ENCODE measurements around the gene MFSD6. TPM values are rescaled to one million over a fixed set of nuclear protein-coding genes. Genes with fewer than 3 reads are reported as not detected.
A peak's percentile ranks its signal among the peaks of the same experiment; 100 is the strongest.

Gene MFSD6
- total and polyA plus RNA-seq, 4 donors: 11.7 to 61.7 (median 37.4) TPM

DNA sequence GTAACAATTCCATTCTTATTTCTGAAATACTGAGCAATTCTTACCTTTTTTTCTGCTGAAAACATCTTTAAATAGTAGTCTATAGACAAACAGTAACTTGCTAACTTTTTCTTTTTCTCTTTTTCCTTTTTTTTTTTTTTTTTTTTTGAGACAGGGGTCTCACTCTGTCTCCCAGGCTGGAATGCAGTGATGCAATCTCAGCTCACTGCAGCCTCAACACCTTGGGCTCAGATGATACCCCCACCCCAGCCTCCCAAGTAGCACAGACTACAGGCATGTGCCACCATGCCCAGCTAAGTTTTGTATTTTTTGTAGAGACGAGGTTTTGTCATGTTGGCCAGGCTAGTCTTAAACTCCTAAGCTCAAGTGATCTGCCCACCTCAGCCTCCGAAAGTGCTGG, 42.2 kb downstream of the MFSD6 start:
- Histone ChIP-seq H3K27me3 (ENCODE audit: control insufficient read depth in 3 of 3, insufficient read depth in 3 of 3, low read length in 2 of 3) (no peaks in the 10 kb centered on the region), H3K4me1 (ENCODE audit: control insufficient read depth in 5 of 5, insufficient read depth in 5 of 5, low read length in 5 of 5) (peaks cover 0 to 9% (median 6%) of the 10 kb centered on the region in 5 donors), H3K36me3 (ENCODE audit: control insufficient read depth in 4 of 4, insufficient read depth in 4 of 4, low read length in 4 of 4) (peaks cover 0 to 3% (median under 1%) of the 10 kb centered on the region in 4 donors), H3K4me3 (no peak overlapping the region), H3K27ac (ENCODE audit: low read depth in 1 of 2, low read length in 1 of 2) (no peak overlapping the region), H3K9me3 (ENCODE audit: control insufficient read depth in 4 of 4, insufficient read depth in 3 of 4, low read length in 3 of 4) (no peaks in the 10 kb centered on the region), H3K9ac (ENCODE audit: insufficient read depth in 1 of 2, low read length in 2 of 2) (no peak overlapping the region)
- ATAC-seq (ENCODE audit: insufficient read depth, low FRiP score): no peak
- TF ChIP-seq, protein P1, sequence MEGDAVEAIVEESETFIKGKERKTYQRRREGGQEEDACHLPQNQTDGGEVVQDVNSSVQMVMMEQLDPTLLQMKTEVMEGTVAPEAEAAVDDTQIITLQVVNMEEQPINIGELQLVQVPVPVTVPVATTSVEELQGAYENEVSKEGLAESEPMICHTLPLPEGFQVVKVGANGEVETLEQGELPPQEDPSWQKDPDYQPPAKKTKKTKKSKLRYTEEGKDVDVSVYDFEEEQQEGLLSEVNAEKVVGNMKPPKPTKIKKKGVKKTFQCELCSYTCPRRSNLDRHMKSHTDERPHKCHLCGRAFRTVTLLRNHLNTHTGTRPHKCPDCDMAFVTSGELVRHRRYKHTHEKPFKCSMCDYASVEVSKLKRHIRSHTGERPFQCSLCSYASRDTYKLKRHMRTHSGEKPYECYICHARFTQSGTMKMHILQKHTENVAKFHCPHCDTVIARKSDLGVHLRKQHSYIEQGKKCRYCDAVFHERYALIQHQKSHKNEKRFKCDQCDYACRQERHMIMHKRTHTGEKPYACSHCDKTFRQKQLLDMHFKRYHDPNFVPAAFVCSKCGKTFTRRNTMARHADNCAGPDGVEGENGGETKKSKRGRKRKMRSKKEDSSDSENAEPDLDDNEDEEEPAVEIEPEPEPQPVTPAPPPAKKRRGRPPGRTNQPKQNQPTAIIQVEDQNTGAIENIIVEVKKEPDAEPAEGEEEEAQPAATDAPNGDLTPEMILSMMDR (IDR thresholded peaks at IDR 0.05; ENCODE audit: control extremely low read depth, extremely low read depth): no peak
- 98 to 100% methylated on average over 2 of the region's 2 CpGs for WGBS, 2 donors
- DNase-seq: no peak

DNA sequence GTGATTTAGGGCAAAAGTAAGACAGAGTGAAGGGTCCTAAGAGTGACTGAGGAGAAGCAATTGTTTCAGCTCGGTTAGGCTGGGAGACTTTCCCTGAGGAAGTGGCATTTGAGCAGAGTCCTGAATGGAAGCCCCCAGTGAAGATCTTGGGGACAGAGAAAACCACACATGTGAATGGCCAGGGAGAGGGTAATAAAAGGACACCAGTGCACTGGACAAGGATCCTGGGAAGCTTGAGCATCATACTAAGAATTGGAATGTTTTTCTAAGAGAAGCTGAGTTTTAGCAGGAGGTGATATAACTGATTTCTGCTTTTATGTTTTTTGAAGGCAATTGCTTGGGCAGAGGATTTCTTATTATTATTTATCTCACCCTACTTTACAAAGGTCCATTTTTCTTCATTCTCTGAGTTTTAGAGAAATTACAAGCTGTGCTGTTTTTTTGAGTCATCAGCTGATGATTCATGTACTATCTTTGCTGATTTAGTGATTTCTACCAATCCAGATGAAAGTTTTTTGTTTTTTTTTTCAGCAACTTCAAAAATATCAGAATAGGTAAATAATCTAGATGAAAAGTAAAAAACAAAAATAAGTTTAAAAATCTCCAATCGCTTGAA, 43.5 kb downstream of the MFSD6 start:
- Histone ChIP-seq H3K27me3 (ENCODE audit: control insufficient read depth in 3 of 3, insufficient read depth in 3 of 3, low read length in 2 of 3) (no peaks in the 10 kb centered on the region), H3K4me3 (no peak overlapping the region), H3K36me3 (ENCODE audit: control insufficient read depth in 4 of 4, insufficient read depth in 4 of 4, low read length in 4 of 4) (peaks cover 0 to 2% (median under 1%) of the 10 kb centered on the region in 4 donors), H3K27ac (ENCODE audit: low read depth in 1 of 2, low read length in 1 of 2) (no peak overlapping the region), H3K4me1 (ENCODE audit: control insufficient read depth in 5 of 5, insufficient read depth in 5 of 5, low read length in 5 of 5) (peaks cover 0 to 7% (median 4%) of the 10 kb centered on the region in 5 donors), H3K9ac (ENCODE audit: insufficient read depth in 1 of 2, low read length in 2 of 2) (no peak overlapping the region), H3K9me3 (ENCODE audit: control insufficient read depth in 4 of 4, insufficient read depth in 3 of 4, low read length in 3 of 4) (no peaks in the 10 kb centered on the region)
- TF ChIP-seq, protein P1 (IDR thresholded peaks at IDR 0.05; ENCODE audit: control extremely low read depth, extremely low read depth): no peak
- ATAC-seq (ENCODE audit: insufficient read depth, low FRiP score) (peak; percentile 24), DNase-seq (no peak)
- WGBS, 2 donors: 82 to 92% methylated on average over 2 of the region's 2 CpGs

DNA sequence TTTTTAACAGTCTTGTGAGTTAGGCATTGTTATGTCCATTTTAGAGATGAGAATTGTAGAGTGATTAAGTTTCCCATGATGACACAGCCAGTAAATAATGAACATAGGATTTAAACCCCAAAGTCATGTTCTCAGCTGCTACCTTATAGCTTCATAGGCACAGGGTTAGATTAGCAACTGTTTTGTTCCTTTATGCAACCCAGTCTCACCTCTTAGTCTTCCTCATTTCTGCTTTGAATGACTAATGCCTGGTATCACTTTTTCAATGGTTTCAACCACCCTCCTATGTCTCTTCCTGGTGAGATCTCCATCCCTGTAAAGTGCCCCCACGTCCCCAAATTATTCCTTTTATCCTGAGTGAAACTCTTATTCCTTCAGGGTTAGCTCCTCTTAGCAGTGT, 44.3 kb downstream of the MFSD6 start:
- Histone ChIP-seq H3K27ac (ENCODE audit: low read depth in 1 of 2, low read length in 1 of 2) (no peak overlapping the region), H3K27me3 (ENCODE audit: control insufficient read depth in 3 of 3, insufficient read depth in 3 of 3, low read length in 2 of 3) (no peaks in the 10 kb centered on the region), H3K4me3 (no peak overlapping the region), H3K4me1 (ENCODE audit: control insufficient read depth in 5 of 5, insufficient read depth in 5 of 5, low read length in 5 of 5) (peaks cover 0 to 4% (median 2%) of the 10 kb centered on the region in 5 donors), H3K9me3 (ENCODE audit: control insufficient read depth in 4 of 4, insufficient read depth in 3 of 4, low read length in 3 of 4) (no peaks in the 10 kb centered on the region), H3K9ac (ENCODE audit: insufficient read depth in 1 of 2, low read length in 2 of 2) (no peak overlapping the region), H3K36me3 (ENCODE audit: control insufficient read depth in 4 of 4, insufficient read depth in 4 of 4, low read length in 4 of 4) (peaks cover 0 to 5% (median under 1%) of the 10 kb centered on the region in 4 donors)
- DNase-seq: no peak
- 81 to 82% methylated on average over 1 of the region's 1 CpG for WGBS, 2 donors
- TF ChIP-seq, protein P1 (IDR thresholded peaks at IDR 0.05; ENCODE audit: control extremely low read depth, extremely low read depth): no peak
- ATAC-seq (ENCODE audit: insufficient read depth, low FRiP score): no peak

Data from lung (tissue), 12 donors.